ENCODE data around the gene ZNF516.

ZNF516 gene

GRCh38 chr18:76362676-76363075 lies 132.4 kb downstream of the ZNF516 start:
- no peaks in the 10 kb centered on the region for H3K9me3 Mint-ChIP-seq
- no peak overlapping the region for H3K4me3 Mint-ChIP-seq
- H3K27ac Mint-ChIP-seq, result no peak overlapping the region
- peaks cover 11% of the 10 kb centered on the region for H3K4me1 Mint-ChIP-seq (ENCODE audit: low read depth)
- H3K27me3 Mint-ChIP-seq (ENCODE audit: low read depth), result peaks cover 13% of the 10 kb centered on the region
- H3K36me3 Mint-ChIP-seq (ENCODE audit: low read depth), result no peaks in the 10 kb centered on the region

GRCh38 chr18:76361219-76361618 lies 133.8 kb downstream of the ZNF516 start:
- H3K4me1 Mint-ChIP-seq (ENCODE audit: low read depth), result peaks cover 11% of the 10 kb centered on the region
- no peaks in the 10 kb centered on the region for H3K36me3 Mint-ChIP-seq (ENCODE audit: low read depth)
- no peak overlapping the region for H3K27ac Mint-ChIP-seq
- H3K27me3 Mint-ChIP-seq (ENCODE audit: low read depth), result peaks cover 10% of the 10 kb centered on the region
- H3K9me3 Mint-ChIP-seq, result no peaks in the 10 kb centered on the region
- no peak overlapping the region for H3K4me3 Mint-ChIP-seq

- H3K4me3 Mint-ChIP-seq, result no peak overlapping the region
- no peak overlapping the region for H3K27ac Mint-ChIP-seq
- H3K4me1 Mint-ChIP-seq (ENCODE audit: low read depth), result peaks cover 10% of the 10 kb centered on the region
- H3K27me3 Mint-ChIP-seq (ENCODE audit: low read depth), result peaks cover 9% of the 10 kb centered on the region
- H3K36me3 Mint-ChIP-seq (ENCODE audit: low read depth), result no peaks in the 10 kb centered on the region
- H3K9me3 Mint-ChIP-seq, result no peaks in the 10 kb centered on the region
These were observed 135.1 kb downstream of the ZNF516 start for GRCh38 chr18:76359909-76360308.

GRCh38 chr18:76358774-76359173 lies 136.3 kb downstream of the ZNF516 start:
- H3K36me3 Mint-ChIP-seq (ENCODE audit: low read depth), result no peaks in the 10 kb centered on the region
- peaks cover 6% of the 10 kb centered on the region for H3K9me3 Mint-ChIP-seq
- no peak overlapping the region for H3K4me3 Mint-ChIP-seq
- H3K27ac Mint-ChIP-seq, result no peak overlapping the region
- peaks cover 13% of the 10 kb centered on the region for H3K27me3 Mint-ChIP-seq (ENCODE audit: low read depth)
- peaks cover under 1% of the 10 kb centered on the region for H3K4me1 Mint-ChIP-seq (ENCODE audit: low read depth)

GRCh38 chr18:76357585-76358260 lies 137.3 kb downstream of the ZNF516 start:
- Mint-ChIP-seq H3K27ac (no peak overlapping the region), H3K4me3 (no peak overlapping the region), H3K36me3 (ENCODE audit: low read depth) (peaks cover 2% of the 10 kb centered on the region), H3K27me3 (ENCODE audit: low read depth) (peaks cover 15% of the 10 kb centered on the region), H3K9me3 (peaks cover 8% of the 10 kb centered on the region), H3K4me1 (ENCODE audit: low read depth) (no peaks in the 10 kb centered on the region)

GRCh38 chr18:76357174-76357573 lies 137.9 kb downstream of the ZNF516 start:
- no peak overlapping the region for H3K4me3 Mint-ChIP-seq
- no peaks in the 10 kb centered on the region for H3K4me1 Mint-ChIP-seq (ENCODE audit: low read depth)
- peaks cover 2% of the 10 kb centered on the region for H3K36me3 Mint-ChIP-seq (ENCODE audit: low read depth)
- peaks cover 15% of the 10 kb centered on the region for H3K27me3 Mint-ChIP-seq (ENCODE audit: low read depth)
- no peak overlapping the region for H3K27ac Mint-ChIP-seq
- H3K9me3 Mint-ChIP-seq, result peaks cover 10% of the 10 kb centered on the region

- no peaks in the 10 kb centered on the region for H3K4me1 Mint-ChIP-seq (ENCODE audit: low read depth)
- peaks cover 2% of the 10 kb centered on the region for H3K36me3 Mint-ChIP-seq (ENCODE audit: low read depth)
- H3K27ac Mint-ChIP-seq, result no peak overlapping the region
- H3K4me3 Mint-ChIP-seq, result no peak overlapping the region
- H3K9me3 Mint-ChIP-seq, result peaks cover 10% of the 10 kb centered on the region
- peaks cover 11% of the 10 kb centered on the region for H3K27me3 Mint-ChIP-seq (ENCODE audit: low read depth)
These were observed 138.4 kb downstream of the ZNF516 start for GRCh38 chr18:76356666-76357065.

- Mint-ChIP-seq H3K4me3 (no peak overlapping the region), H3K27me3 (ENCODE audit: low read depth) (peaks cover 11% of the 10 kb centered on the region), H3K9me3 (peaks cover 10% of the 10 kb centered on the region), H3K36me3 (ENCODE audit: low read depth) (peaks cover 2% of the 10 kb centered on the region), H3K27ac (no peak overlapping the region), H3K4me1 (ENCODE audit: low read depth) (no peaks in the 10 kb centered on the region)
These were observed 140.7 kb downstream of the ZNF516 start for GRCh38 chr18:76354348-76354747.

- Mint-ChIP-seq H3K27ac (no peak overlapping the region), H3K36me3 (ENCODE audit: low read depth) (peaks cover 2% of the 10 kb centered on the region), H3K4me3 (no peak overlapping the region), H3K9me3 (peaks cover 10% of the 10 kb centered on the region), H3K27me3 (ENCODE audit: low read depth) (peaks cover 14% of the 10 kb centered on the region), H3K4me1 (ENCODE audit: low read depth) (peaks cover 2% of the 10 kb centered on the region)
These were observed 141.5 kb downstream of the ZNF516 start for GRCh38 chr18:76353500-76353899.

- H3K4me1 Mint-ChIP-seq (ENCODE audit: low read depth), result peaks cover 2% of the 10 kb centered on the region
- no peak overlapping the region for H3K4me3 Mint-ChIP-seq
- peaks cover 10% of the 10 kb centered on the region for H3K9me3 Mint-ChIP-seq
- H3K27ac Mint-ChIP-seq, result no peak overlapping the region
- peaks cover 2% of the 10 kb centered on the region for H3K36me3 Mint-ChIP-seq (ENCODE audit: low read depth)
- peaks cover 14% of the 10 kb centered on the region for H3K27me3 Mint-ChIP-seq (ENCODE audit: low read depth)
These were observed 142.0 kb downstream of the ZNF516 start for GRCh38 chr18:76353046-76353445.

GRCh38 chr18:76351961-76352581 lies 143.0 kb downstream of the ZNF516 start:
- peaks cover 14% of the 10 kb centered on the region for H3K27me3 Mint-ChIP-seq (ENCODE audit: low read depth)
- no peak overlapping the region for H3K4me3 Mint-ChIP-seq
- peaks cover 2% of the 10 kb centered on the region for H3K36me3 Mint-ChIP-seq (ENCODE audit: low read depth)
- no peak overlapping the region for H3K27ac Mint-ChIP-seq
- H3K9me3 Mint-ChIP-seq, result peaks cover 10% of the 10 kb centered on the region
- H3K4me1 Mint-ChIP-seq (ENCODE audit: low read depth), result peaks cover 2% of the 10 kb centered on the region

GRCh38 chr18:76350134-76351025 lies 144.7 kb downstream of the ZNF516 start:
- Mint-ChIP-seq H3K27ac (no peak overlapping the region), H3K9me3 (peaks cover 10% of the 10 kb centered on the region), H3K4me3 (no peak overlapping the region), H3K36me3 (ENCODE audit: low read depth) (peaks cover 2% of the 10 kb centered on the region), H3K4me1 (ENCODE audit: low read depth) (peaks cover 2% of the 10 kb centered on the region), H3K27me3 (ENCODE audit: low read depth) (peaks cover 14% of the 10 kb centered on the region)

- Mint-ChIP-seq H3K4me3 (no peak overlapping the region), H3K4me1 (ENCODE audit: low read depth) (peaks cover 2% of the 10 kb centered on the region), H3K36me3 (ENCODE audit: low read depth) (peaks cover 2% of the 10 kb centered on the region), H3K27ac (no peak overlapping the region), H3K9me3 (peaks cover 5% of the 10 kb centered on the region), H3K27me3 (ENCODE audit: low read depth) (peaks cover 11% of the 10 kb centered on the region)
These were observed 145.9 kb downstream of the ZNF516 start for GRCh38 chr18:76349067-76349715.

- Mint-ChIP-seq H3K4me3 (no peak overlapping the region), H3K4me1 (ENCODE audit: low read depth) (peaks cover 2% of the 10 kb centered on the region), H3K27me3 (ENCODE audit: low read depth) (peaks cover 11% of the 10 kb centered on the region), H3K9me3 (peaks cover 4% of the 10 kb centered on the region), H3K36me3 (ENCODE audit: low read depth) (peaks cover 2% of the 10 kb centered on the region), H3K27ac (no peak overlapping the region)
These were observed 146.6 kb downstream of the ZNF516 start for GRCh38 chr18:76348267-76349066.

All from T-helper 1 cell treated with Interleukin-12 subunit alpha and Interleukin-12 subunit beta and Interleukin-4 antibody, amounts not matched to agents 30 μg/mL and 1 μg/mL, for 36 hours (primary cell).